MM.1S (cell line): ENCODE results near the gene TRIM75.

Experiments
- EZH2 ChIP-seq: fragments of 300-600 bp; sonication (generic); optimal IDR thresholded peaks from 2 replicates; pipeline ENCODE3; 2017; ENCODE audit warnings: low read depth, mild to moderate bottlenecking, antibody characterized with exemption, low read length, mixed read lengths
- TF ChIP-seq, protein P1 (sequence below): fragments of 300-600 bp; sonication (generic); IDR thresholded peaks from 2 replicates; pipeline ENCODE4 v1.5.1; 2016; ENCODE audit warnings: antibody characterized with exemption, low read length, mixed read lengths

DNA sequence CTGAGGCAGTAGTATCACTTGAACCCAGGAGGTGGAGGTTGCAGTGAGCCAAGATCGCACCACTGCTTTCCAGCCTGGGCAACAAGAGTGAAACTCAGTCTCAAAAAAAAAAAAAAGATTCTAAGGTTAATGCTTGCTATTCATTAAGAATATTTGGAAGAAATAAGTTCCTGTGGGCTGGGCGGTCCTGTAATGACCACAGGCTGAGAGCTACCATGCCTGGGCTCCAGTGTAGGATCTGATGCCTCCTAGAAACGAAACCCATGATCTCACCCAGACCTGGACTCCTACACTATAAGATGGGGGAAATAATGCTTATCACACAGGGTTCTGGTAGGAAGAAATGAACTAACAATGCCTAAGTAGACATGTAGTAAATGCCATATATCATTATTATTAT, 41.2 kb downstream of the TRIM75 start:
- TF ChIP-seq, protein P1, sequence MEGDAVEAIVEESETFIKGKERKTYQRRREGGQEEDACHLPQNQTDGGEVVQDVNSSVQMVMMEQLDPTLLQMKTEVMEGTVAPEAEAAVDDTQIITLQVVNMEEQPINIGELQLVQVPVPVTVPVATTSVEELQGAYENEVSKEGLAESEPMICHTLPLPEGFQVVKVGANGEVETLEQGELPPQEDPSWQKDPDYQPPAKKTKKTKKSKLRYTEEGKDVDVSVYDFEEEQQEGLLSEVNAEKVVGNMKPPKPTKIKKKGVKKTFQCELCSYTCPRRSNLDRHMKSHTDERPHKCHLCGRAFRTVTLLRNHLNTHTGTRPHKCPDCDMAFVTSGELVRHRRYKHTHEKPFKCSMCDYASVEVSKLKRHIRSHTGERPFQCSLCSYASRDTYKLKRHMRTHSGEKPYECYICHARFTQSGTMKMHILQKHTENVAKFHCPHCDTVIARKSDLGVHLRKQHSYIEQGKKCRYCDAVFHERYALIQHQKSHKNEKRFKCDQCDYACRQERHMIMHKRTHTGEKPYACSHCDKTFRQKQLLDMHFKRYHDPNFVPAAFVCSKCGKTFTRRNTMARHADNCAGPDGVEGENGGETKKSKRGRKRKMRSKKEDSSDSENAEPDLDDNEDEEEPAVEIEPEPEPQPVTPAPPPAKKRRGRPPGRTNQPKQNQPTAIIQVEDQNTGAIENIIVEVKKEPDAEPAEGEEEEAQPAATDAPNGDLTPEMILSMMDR, result no peak
- TF ChIP-seq EZH2, result no peak
